ENCODE measurements around the gene DCP1A.

The DCP1A gene

DNA sequence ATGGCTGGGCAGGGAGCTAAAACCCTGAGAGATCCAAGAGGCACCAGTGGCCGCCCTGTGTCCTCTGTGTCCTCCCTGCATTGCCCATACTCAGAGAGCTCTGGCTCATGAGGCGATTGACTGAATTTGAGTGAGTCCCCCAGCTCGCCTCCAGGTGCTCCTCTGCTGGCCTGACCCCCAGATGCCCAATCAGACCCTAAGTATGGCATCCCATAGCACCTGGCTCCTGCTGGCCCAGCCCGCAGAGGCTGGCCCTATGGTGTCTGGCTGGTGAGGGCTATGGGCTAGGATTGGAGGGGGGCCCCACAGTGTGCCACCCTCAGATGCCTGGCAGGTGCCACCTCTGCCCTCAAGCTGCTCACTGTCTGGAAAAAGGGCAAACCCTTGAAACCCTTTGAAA, 89.9 kb downstream of the DCP1A start:
- TF ChIP-seq YY1 (IDR thresholded peaks at IDR 0.05; ENCODE audit: low read depth) (no peak), CEBPB (IDR thresholded peaks at IDR 0.05) (no peak), NFIC (IDR thresholded peaks at IDR 0.05) (no peak), ZBTB7A (IDR thresholded peaks at IDR 0.05; ENCODE audit: low read depth) (no peak), TCF12 (IDR thresholded peaks at IDR 0.05; ENCODE audit: low read depth) (no peak)
- TF ChIP-seq, protein P1, sequence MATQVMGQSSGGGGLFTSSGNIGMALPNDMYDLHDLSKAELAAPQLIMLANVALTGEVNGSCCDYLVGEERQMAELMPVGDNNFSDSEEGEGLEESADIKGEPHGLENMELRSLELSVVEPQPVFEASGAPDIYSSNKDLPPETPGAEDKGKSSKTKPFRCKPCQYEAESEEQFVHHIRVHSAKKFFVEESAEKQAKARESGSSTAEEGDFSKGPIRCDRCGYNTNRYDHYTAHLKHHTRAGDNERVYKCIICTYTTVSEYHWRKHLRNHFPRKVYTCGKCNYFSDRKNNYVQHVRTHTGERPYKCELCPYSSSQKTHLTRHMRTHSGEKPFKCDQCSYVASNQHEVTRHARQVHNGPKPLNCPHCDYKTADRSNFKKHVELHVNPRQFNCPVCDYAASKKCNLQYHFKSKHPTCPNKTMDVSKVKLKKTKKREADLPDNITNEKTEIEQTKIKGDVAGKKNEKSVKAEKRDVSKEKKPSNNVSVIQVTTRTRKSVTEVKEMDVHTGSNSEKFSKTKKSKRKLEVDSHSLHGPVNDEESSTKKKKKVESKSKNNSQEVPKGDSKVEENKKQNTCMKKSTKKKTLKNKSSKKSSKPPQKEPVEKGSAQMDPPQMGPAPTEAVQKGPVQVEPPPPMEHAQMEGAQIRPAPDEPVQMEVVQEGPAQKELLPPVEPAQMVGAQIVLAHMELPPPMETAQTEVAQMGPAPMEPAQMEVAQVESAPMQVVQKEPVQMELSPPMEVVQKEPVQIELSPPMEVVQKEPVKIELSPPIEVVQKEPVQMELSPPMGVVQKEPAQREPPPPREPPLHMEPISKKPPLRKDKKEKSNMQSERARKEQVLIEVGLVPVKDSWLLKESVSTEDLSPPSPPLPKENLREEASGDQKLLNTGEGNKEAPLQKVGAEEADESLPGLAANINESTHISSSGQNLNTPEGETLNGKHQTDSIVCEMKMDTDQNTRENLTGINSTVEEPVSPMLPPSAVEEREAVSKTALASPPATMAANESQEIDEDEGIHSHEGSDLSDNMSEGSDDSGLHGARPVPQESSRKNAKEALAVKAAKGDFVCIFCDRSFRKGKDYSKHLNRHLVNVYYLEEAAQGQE (IDR thresholded peaks at IDR 0.05; ENCODE audit: low read depth) = no peak

GRCh38 chr3:53256704-53257055, 90.7 kb downstream of the DCP1A start:
- TF ChIP-seq TCF12 (IDR thresholded peaks at IDR 0.05; ENCODE audit: low read depth) = no peak
- TF ChIP-seq ZBTB7A (IDR thresholded peaks at IDR 0.05; ENCODE audit: low read depth) = no peak
- no peak for TF ChIP-seq CREB1 (IDR thresholded peaks at IDR 0.05; ENCODE audit: low read depth)
- no peak for TF ChIP-seq NFIC (IDR thresholded peaks at IDR 0.05)
- no peak for TF ChIP-seq TEAD4 (IDR thresholded peaks at IDR 0.05)
- TF ChIP-seq MAX (IDR thresholded peaks at IDR 0.05) = no peak
- TF ChIP-seq YY1 (IDR thresholded peaks at IDR 0.05; ENCODE audit: low read depth) = no peak
- TF ChIP-seq CEBPB (IDR thresholded peaks at IDR 0.05) = no peak
- no peak for TF ChIP-seq RAD21 (IDR thresholded peaks at IDR 0.05; ENCODE audit: low read depth)
- TF ChIP-seq, protein P1 (IDR thresholded peaks at IDR 0.05; ENCODE audit: low read depth) = no peak
- no peak for TF ChIP-seq TAF1 (IDR thresholded peaks at IDR 0.05; ENCODE audit: low read depth)
- TF ChIP-seq USF1 (IDR thresholded peaks at IDR 0.05) = no peak
- TF ChIP-seq EGR1 (IDR thresholded peaks at IDR 0.05) = no peak
- no peak for TF ChIP-seq EP300 (IDR thresholded peaks at IDR 0.05; ENCODE audit: borderline replicate concordance)

- no peak for TF ChIP-seq CREB1 (IDR thresholded peaks at IDR 0.05; ENCODE audit: low read depth)
- TF ChIP-seq YY1 (IDR thresholded peaks at IDR 0.05; ENCODE audit: low read depth) = no peak
- TF ChIP-seq FOXM1 (IDR thresholded peaks at IDR 0.05; ENCODE audit: borderline replicate concordance, low read depth) = no peak
- TF ChIP-seq NFIC (IDR thresholded peaks at IDR 0.05) = no peak
- no peak for TF ChIP-seq TEAD4 (IDR thresholded peaks at IDR 0.05)
- TF ChIP-seq TAF1 (IDR thresholded peaks at IDR 0.05; ENCODE audit: low read depth) = peak; percentile 57; the same call in 1 of the 2 replicates
- no peak for TF ChIP-seq USF1 (IDR thresholded peaks at IDR 0.05)
- peak; percentile 20; the same call in 1 of the 2 replicates for TF ChIP-seq EGR1 (IDR thresholded peaks at IDR 0.05)
- no peak for TF ChIP-seq ZBTB7A (IDR thresholded peaks at IDR 0.05; ENCODE audit: low read depth)
- no peak for TF ChIP-seq EP300 (IDR thresholded peaks at IDR 0.05; ENCODE audit: borderline replicate concordance)
- TF ChIP-seq CEBPB (IDR thresholded peaks at IDR 0.05) = no peak
- peak; percentile 72 for TF ChIP-seq MAX (IDR thresholded peaks at IDR 0.05)
- TF ChIP-seq, protein P1 (IDR thresholded peaks at IDR 0.05; ENCODE audit: low read depth) = peak; percentile 72
- TF ChIP-seq RAD21 (IDR thresholded peaks at IDR 0.05; ENCODE audit: low read depth) = no peak
- no peak for TF ChIP-seq TCF12 (IDR thresholded peaks at IDR 0.05; ENCODE audit: low read depth)
Measured at GRCh38 chr3:53255775-53256703, 91.3 kb downstream of the DCP1A start, which contains the start of gene TKT. TKT (minus strand) TSS chr3:53256022; CDS start chr3:53255942, 80 bp downstream.

DNA sequence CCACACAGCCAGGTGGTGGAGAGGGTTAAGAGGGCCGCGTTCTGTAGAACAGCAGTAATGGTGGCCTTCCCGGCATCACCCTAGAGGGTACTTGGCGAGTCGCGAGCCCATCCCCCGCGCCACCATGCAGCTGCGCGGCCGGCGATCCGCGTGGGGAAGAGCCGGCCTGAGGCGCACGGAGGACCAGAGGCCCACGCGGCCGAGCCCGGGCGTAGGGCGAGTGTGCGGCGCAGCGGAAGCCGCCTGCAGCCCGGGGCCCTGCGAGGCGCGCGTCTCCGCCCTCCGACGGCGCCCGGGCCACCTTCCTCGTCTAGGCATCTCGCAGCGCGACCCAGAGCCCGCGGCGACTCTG, 91.9 kb downstream of the DCP1A start:
- peak; percentile 38; the same call in 1 of the 2 replicates for TF ChIP-seq YY1 (IDR thresholded peaks at IDR 0.05; ENCODE audit: low read depth)
- no peak for TF ChIP-seq FOXM1 (IDR thresholded peaks at IDR 0.05; ENCODE audit: borderline replicate concordance, low read depth)
- TF ChIP-seq TCF12 (IDR thresholded peaks at IDR 0.05; ENCODE audit: low read depth) = 0 out of 2 replicates have a peak, but pooled peaks have one; percentile 16
- no peak for TF ChIP-seq CEBPB (IDR thresholded peaks at IDR 0.05)
- TF ChIP-seq NFIC (IDR thresholded peaks at IDR 0.05) = no peak

All from Ishikawa (cell line).